Parathyroid adenoma (tissue), 2 donors: Measurements from ENCODE around the gene RUSF1.

Experiments used
- H2AFZ ChIP-seq: fragments of 300-600 bp; sonication (generic); one replicate; pipeline ENCODE4 v1.7.0; 2017; ENCODE audit warnings: antibody characterized with exemption, mild to moderate bottlenecking
- H3K27ac ChIP-seq: fragments of 300-600 bp; sonication (generic); one replicate; pipeline ENCODE4 v1.7.0; 2017
- H3K27me3 ChIP-seq: fragments of 300-600 bp; sonication (generic); one replicate; pipeline ENCODE4 v1.7.0; 2017; ENCODE audit warnings: low read length; ENCODE audit not compliant: control insufficient read depth, insufficient read depth
- H3K36me3 ChIP-seq: fragments of 300-600 bp; sonication (generic); one replicate; pipeline ENCODE4 v1.7.0; 2017; ENCODE audit warnings: low read length; ENCODE audit not compliant: control insufficient read depth, insufficient read depth
- H3K4me1 ChIP-seq: fragments of 300-600 bp; sonication (generic); one replicate; pipeline ENCODE4 v1.7.0; 2017; ENCODE audit warnings: control low read depth
- H3K4me2 ChIP-seq: fragments of 300-600 bp; sonication (generic); one replicate; pipeline ENCODE4 v1.7.0; 2017; ENCODE audit warnings: low read length
- H3K4me3 ChIP-seq: fragments of 300-600 bp; sonication (generic); one replicate; pipeline ENCODE4 v1.7.0; 2017; ENCODE audit warnings: low read depth, low read length
- H3K79me2 ChIP-seq: fragments of 300-600 bp; sonication (generic); one replicate; pipeline ENCODE4 v1.7.0; 2017; ENCODE audit warnings: control low read depth
- H3K9ac ChIP-seq: fragments of 300-600 bp; sonication (generic); one replicate; pipeline ENCODE4 v1.7.0; 2017; ENCODE audit warnings: mild to moderate bottlenecking
- H3K9me3 ChIP-seq: fragments of 300-600 bp; sonication (generic); one replicate; pipeline ENCODE4 v1.7.0; 2017; ENCODE audit warnings: low read length; ENCODE audit not compliant: control insufficient read depth
- TF ChIP-seq, protein P1 (sequence below): fragments of 300-600 bp; sonication (generic); IDR thresholded peaks from one replicate; pipeline ENCODE4 v1.7.0; 2017; ENCODE audit warnings: antibody characterized with exemption, mild to moderate bottlenecking
- donor health status: primary hyperparathyroidism.

The RUSF1 gene

DNA sequence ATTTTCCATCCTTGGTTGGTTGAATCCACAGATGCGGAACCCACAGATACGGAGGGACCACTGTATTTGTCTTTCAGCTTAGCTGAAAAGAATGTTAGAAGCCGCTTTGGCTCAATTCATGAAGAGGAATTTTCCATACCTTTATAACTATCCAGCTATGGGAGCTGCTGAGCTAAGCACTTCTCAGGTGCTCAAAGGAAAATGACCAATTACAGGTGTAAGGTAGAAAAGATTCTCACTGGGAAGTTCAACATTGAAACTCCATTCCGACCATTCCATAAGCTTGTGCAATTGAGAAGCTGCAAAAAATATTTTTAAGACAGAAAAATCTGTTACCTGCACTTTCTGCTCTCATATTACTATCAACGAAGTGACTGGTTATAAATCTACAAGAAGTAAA, 22.2 kb upstream of the RUSF1 start:
- H3K9ac ChIP-seq = no peak overlapping the region

DNA sequence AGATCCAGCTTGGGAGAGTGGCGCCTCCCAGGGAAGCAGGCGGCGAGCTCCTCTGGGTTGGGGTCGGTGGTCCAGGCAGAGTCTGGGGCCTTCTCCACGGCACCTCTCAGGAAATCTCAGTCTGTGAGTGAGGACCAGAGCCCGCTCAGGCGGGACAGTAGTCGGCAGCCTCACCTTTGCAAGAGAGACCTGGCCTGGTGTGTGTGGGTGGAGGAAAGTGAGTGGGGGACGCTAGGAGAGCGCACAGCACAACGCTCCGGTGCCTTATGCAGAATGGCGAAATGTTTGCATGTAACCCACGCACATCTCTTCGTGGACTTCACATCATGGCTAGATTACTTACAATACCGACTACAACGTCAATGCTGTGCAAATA, 21.7 kb upstream of the RUSF1 start:
- H3K27me3 ChIP-seq = no peaks in the 10 kb centered on the region

More for the DNA sequence above, 22.2 kb upstream of the RUSF1 start:
- H3K36me3 ChIP-seq = no peaks in the 10 kb centered on the region
- H3K79me2 ChIP-seq = no peaks in the 10 kb centered on the region
- no peaks in the 10 kb centered on the region for H3K9me3 ChIP-seq
- no peak overlapping the region for H2AFZ ChIP-seq
- H3K4me3 ChIP-seq = no peak overlapping the region
- no peak overlapping the region for H3K27ac ChIP-seq
- H3K27me3 ChIP-seq = no peaks in the 10 kb centered on the region
- H3K4me2 ChIP-seq = no peak overlapping the region
- H3K4me1 ChIP-seq = no peaks in the 10 kb centered on the region
- TF ChIP-seq, protein P1, sequence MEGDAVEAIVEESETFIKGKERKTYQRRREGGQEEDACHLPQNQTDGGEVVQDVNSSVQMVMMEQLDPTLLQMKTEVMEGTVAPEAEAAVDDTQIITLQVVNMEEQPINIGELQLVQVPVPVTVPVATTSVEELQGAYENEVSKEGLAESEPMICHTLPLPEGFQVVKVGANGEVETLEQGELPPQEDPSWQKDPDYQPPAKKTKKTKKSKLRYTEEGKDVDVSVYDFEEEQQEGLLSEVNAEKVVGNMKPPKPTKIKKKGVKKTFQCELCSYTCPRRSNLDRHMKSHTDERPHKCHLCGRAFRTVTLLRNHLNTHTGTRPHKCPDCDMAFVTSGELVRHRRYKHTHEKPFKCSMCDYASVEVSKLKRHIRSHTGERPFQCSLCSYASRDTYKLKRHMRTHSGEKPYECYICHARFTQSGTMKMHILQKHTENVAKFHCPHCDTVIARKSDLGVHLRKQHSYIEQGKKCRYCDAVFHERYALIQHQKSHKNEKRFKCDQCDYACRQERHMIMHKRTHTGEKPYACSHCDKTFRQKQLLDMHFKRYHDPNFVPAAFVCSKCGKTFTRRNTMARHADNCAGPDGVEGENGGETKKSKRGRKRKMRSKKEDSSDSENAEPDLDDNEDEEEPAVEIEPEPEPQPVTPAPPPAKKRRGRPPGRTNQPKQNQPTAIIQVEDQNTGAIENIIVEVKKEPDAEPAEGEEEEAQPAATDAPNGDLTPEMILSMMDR = no peak

DNA sequence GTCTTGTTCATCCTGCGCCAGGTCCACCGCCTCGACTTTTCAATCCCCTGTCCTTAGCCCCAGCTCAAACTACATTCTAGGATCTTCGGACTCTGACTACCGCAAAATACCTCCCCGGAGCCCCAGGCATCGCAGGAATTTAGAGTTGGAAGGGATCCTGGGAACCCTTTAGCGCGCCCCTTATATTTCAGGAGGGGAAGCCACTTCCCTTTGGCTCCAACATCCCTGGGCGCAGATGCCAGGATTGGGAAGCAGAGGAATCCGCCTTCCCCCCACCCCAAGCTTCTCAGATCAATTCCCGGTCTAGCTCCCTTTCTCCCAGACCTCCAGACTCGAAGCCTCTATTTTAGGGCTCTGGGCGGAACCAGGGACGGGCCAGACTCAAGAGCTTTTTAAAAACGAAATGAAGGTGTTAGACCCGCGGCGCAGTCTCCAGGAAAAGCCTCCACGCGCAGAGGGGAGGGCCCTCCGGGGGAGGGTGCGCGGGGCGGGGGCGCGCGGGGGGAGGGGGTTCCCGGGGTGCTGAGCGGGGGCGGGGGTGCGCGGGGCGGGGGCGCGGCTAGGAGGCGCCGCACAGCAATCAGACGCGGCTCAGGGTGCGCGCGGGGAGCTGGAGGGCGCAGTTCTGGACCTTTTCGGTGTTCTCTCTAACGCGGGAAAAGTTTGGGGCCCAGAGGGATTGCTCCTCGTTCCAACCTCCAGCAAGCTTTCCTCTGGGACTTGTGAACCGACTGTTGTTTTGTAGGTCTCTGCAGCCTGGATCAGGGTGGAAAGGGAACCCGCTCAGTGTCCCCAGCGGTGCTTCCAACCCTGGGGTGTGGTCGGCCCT, 21.1 kb upstream of the RUSF1 start:
- no peak overlapping the region for H3K4me3 ChIP-seq
- peak overlapping the region; percentile 5 for H2AFZ ChIP-seq
- H3K9ac ChIP-seq = no peak overlapping the region
- H3K4me2 ChIP-seq = peak overlapping the region; percentile 57
- TF ChIP-seq, protein P1 = no peak
- no peaks in the 10 kb centered on the region for H3K4me1 ChIP-seq
- no peaks in the 10 kb centered on the region for H3K9me3 ChIP-seq
- H3K36me3 ChIP-seq = no peaks in the 10 kb centered on the region
- no peaks in the 10 kb centered on the region for H3K27me3 ChIP-seq
- no peak overlapping the region for H3K27ac ChIP-seq
- no peaks in the 10 kb centered on the region for H3K79me2 ChIP-seq

More for the DNA sequence above, 21.7 kb upstream of the RUSF1 start:
- no peak overlapping the region for H3K27ac ChIP-seq
- peak overlapping the region; percentile 5 for H3K4me2 ChIP-seq
- H3K9ac ChIP-seq = no peak overlapping the region
- no peaks in the 10 kb centered on the region for H3K79me2 ChIP-seq
- H3K4me1 ChIP-seq = no peaks in the 10 kb centered on the region
- TF ChIP-seq, protein P1 = no peak
- no peak overlapping the region for H2AFZ ChIP-seq
- H3K9me3 ChIP-seq = no peaks in the 10 kb centered on the region
- H3K4me3 ChIP-seq = no peak overlapping the region
- no peaks in the 10 kb centered on the region for H3K36me3 ChIP-seq

DNA sequence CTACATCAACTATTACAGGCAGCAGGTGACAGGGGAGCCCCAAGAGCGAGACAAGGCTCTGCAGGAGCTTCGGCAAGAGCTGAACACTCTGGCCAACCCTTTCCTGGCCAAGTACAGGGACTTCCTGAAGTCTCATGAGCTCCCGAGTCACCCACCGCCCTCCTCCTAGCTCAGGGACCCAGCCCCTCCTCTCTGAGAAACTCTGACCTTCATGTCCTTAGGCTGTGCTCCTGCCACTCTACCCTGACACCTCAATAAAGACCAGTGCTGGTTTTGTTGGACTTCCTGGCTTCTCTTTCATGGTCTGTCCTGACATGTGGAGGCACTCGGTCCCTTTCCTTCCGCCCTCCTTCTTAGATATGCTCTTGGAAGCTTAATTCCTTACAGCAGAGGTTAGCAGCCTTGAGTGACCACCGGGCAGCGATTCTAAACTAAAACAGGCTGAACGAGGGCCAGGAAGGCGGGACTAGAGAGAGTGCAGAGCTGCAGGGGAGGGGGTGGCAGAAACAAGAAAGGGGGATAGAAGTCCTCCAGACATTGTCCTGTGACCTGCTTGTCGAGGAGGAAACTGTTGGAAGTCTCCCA, 20.4 kb upstream of the RUSF1 start:
- Histone ChIP-seq H3K36me3 (no peaks in the 10 kb centered on the region), H3K27ac (no peak overlapping the region), H3K4me2 (peak overlapping the region; percentile 57)

More for the DNA sequence above, 20.4 kb upstream of the RUSF1 start:
- H3K4me3 ChIP-seq = no peak overlapping the region
- no peaks in the 10 kb centered on the region for H3K27me3 ChIP-seq
- H3K79me2 ChIP-seq = no peaks in the 10 kb centered on the region
- H3K4me1 ChIP-seq = no peaks in the 10 kb centered on the region
- peak overlapping the region; percentile 5 for H2AFZ ChIP-seq
- no peaks in the 10 kb centered on the region for H3K9me3 ChIP-seq
- H3K9ac ChIP-seq = no peak overlapping the region
- TF ChIP-seq, protein P1 = no peak
